Astrocyte (in vitro differentiated cells and primary cell): Measurements from ENCODE around the gene CCNI2. TPM values are rescaled to one million over a fixed set of nuclear protein-coding genes. Genes with fewer than 3 reads are reported as not detected.
A peak's percentile ranks its signal among the peaks of the same experiment; 100 is the strongest.

Source experiments
- DNase-seq: peaks from one replicate; pipeline ENCODE4 v3.0.0-alpha.2; 2010; ENCODE audit warnings: low read depth
- FAIRE-seq: peaks from 2 replicates; lab custom pipeline; 2011; peaks lifted over from hg19 to GRCh38; lab: Jason Lieb, UNC
- H2AFZ ChIP-seq: 2 replicates; pipeline ENCODE4 v1.6.0; 2012; ENCODE audit warnings: low read depth, low read length, inconsistent platforms
- H3K27ac ChIP-seq: 2 replicates; pipeline ENCODE4 v1.5.1; 2011; ENCODE audit warnings: low read depth, low read length, inconsistent platforms
- H3K27me3 ChIP-seq: 2 replicates; pipeline ENCODE4 v1.6.0; 2011; ENCODE audit warnings: low read length, inconsistent platforms; ENCODE audit not compliant: insufficient read depth
- H3K36me3 ChIP-seq: 2 replicates; pipeline ENCODE4 v1.5.1; 2011; ENCODE audit warnings: low read length, inconsistent platforms; ENCODE audit not compliant: insufficient read depth
- H3K4me1 ChIP-seq: 2 replicates; pipeline ENCODE4 v1.5.1; 2011; ENCODE audit warnings: low read length, inconsistent platforms; ENCODE audit not compliant: insufficient read depth
- H3K4me2 ChIP-seq: 2 replicates; pipeline ENCODE4 v1.6.0; 2012; ENCODE audit warnings: low read length, inconsistent platforms
- H3K4me3 ChIP-seq: 2 replicates; pipeline ENCODE4 v1.5.1; 2011; ENCODE audit warnings: low read depth, mild to moderate bottlenecking, low read length, inconsistent platforms; ENCODE audit not compliant: insufficient read depth
- H3K79me2 ChIP-seq: 2 replicates; pipeline ENCODE4 v1.6.0; 2012; ENCODE audit warnings: mild to moderate bottlenecking, low read length, inconsistent platforms; ENCODE audit not compliant: insufficient read depth
- H3K9ac ChIP-seq: 2 replicates; pipeline ENCODE4 v1.6.0; 2012; ENCODE audit warnings: mild to moderate bottlenecking, low read length, inconsistent platforms
- H3K9me3 ChIP-seq: 2 replicates; pipeline ENCODE4 v1.5.1; 2012; ENCODE audit warnings: low read depth, mild to moderate bottlenecking, low read length, inconsistent platforms; ENCODE audit not compliant: insufficient read depth
- H4K20me1 ChIP-seq: 2 replicates; pipeline ENCODE4 v1.6.0; 2012; ENCODE audit warnings: low read length, inconsistent platforms; ENCODE audit not compliant: insufficient read depth
- H3K27ac Mint-ChIP-seq: one replicate; pipeline ENCODE4 v1.8.0; 2021; ENCODE audit warnings: mild to moderate bottlenecking, mixed read lengths; ENCODE audit not compliant: unreplicated experiment
- H3K27me3 Mint-ChIP-seq: one replicate; pipeline ENCODE4 v1.8.0; 2021; ENCODE audit warnings: low read depth, mixed read lengths; ENCODE audit not compliant: unreplicated experiment
- H3K36me3 Mint-ChIP-seq: one replicate; pipeline ENCODE4 v1.8.0; 2021; ENCODE audit warnings: low read depth, mixed read lengths; ENCODE audit not compliant: unreplicated experiment
- H3K4me1 Mint-ChIP-seq: one replicate; pipeline ENCODE4 v1.8.0; 2021; ENCODE audit warnings: low read depth, mixed read lengths; ENCODE audit not compliant: unreplicated experiment
- H3K4me3 Mint-ChIP-seq: one replicate; pipeline ENCODE4 v1.8.0; 2021; ENCODE audit warnings: mild to moderate bottlenecking, moderate library complexity, mixed read lengths; ENCODE audit not compliant: unreplicated experiment
- H3K9me3 Mint-ChIP-seq: one replicate; pipeline ENCODE4 v1.8.0; 2021; ENCODE audit warnings: mild to moderate bottlenecking, mixed read lengths; ENCODE audit not compliant: unreplicated experiment
- EZH2 ChIP-seq: IDR thresholded peaks from 2 replicates; pipeline ENCODE4 v1.6.1; 2012; ENCODE audit warnings: mild to moderate bottlenecking, low read length, inconsistent platforms; ENCODE audit not compliant: insufficient read depth
- total RNA-seq: library from RNA; stranded (reverse); gene quantifications from 2 replicates; pipeline ENCODE4 v1.2.1, GENCODE V29; 2021
- TF ChIP-seq, protein P1 (sequence below): IDR thresholded peaks from 2 replicates; pipeline ENCODE4 v1.5.1; 2011; ENCODE audit warnings: low read depth, mild to moderate bottlenecking, inconsistent platforms, low read length, moderate library complexity; ENCODE audit not compliant: insufficient read depth

CCNI2 gene
- total RNA-seq, 1 donor from 2014 or later: 0.16 TPM

DNA sequence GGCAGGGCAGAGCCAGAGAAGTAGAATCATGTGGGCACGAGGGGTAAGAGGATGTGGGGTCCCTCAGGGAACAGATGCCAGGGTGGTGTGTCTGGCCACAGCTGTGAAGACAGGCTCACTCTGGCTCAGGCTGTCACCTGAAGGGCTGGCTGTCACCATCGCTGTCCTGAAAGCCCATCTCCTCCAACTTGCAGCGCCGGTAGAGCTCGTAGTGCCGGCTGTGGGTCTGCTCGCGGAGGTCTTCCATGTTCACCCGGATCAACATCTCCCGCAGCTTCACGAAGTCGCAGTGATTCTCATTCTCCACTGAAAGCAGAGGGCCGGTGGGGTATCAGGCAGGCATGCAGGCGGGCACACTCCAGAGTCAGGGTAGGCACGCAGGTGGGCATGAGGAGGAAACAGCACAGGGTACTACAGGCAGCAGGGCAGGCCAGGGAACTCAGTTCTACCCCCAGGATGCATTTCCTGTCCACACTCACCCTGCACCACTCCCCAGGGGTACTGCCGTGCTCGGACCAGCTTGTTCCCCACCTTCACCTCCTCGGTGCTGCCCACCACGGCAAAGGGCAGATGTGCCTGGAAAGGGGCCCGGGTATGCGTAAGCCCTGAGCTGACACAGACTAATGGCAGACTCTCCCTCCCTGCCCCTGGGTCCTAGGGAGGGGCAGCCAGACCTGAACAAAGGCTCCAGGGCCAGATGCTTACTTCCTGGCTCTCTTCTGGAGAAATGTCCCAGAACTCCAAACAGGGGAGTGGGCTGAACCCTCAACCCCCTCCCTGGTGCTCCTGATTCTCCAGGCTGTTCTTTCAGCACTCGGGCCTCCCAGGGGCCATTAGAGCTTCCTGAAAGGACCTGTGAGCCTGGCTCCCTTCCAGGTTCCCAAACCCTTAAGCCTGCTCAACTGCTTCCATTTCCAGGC, 14.4 kb downstream of the CCNI2 start:
- no peaks in the 10 kb centered on the region for H3K4me1 Mint-ChIP-seq
- Histone ChIP-seq H2AFZ (no peak overlapping the region), H3K27me3 (no peaks in the 10 kb centered on the region), H3K27ac (no peak overlapping the region), H3K9ac (no peak overlapping the region), H4K20me1 (peaks cover 14% of the 10 kb centered on the region), H3K79me2 (peaks cover 12% of the 10 kb centered on the region), H3K36me3 (peaks cover 21% of the 10 kb centered on the region), H3K4me2 (no peak overlapping the region), H3K4me1 (no peaks in the 10 kb centered on the region), H3K4me3 (no peak overlapping the region), H3K9me3 (no peaks in the 10 kb centered on the region)
- H3K9me3 Mint-ChIP-seq: no peaks in the 10 kb centered on the region
- no peaks in the 10 kb centered on the region for H3K27me3 Mint-ChIP-seq
- no peak for FAIRE-seq
- no peak for DNase-seq
- TF ChIP-seq EZH2: no peak
- TF ChIP-seq, protein P1, sequence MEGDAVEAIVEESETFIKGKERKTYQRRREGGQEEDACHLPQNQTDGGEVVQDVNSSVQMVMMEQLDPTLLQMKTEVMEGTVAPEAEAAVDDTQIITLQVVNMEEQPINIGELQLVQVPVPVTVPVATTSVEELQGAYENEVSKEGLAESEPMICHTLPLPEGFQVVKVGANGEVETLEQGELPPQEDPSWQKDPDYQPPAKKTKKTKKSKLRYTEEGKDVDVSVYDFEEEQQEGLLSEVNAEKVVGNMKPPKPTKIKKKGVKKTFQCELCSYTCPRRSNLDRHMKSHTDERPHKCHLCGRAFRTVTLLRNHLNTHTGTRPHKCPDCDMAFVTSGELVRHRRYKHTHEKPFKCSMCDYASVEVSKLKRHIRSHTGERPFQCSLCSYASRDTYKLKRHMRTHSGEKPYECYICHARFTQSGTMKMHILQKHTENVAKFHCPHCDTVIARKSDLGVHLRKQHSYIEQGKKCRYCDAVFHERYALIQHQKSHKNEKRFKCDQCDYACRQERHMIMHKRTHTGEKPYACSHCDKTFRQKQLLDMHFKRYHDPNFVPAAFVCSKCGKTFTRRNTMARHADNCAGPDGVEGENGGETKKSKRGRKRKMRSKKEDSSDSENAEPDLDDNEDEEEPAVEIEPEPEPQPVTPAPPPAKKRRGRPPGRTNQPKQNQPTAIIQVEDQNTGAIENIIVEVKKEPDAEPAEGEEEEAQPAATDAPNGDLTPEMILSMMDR: no peak
- peaks cover 43% of the 10 kb centered on the region for H3K36me3 Mint-ChIP-seq
- H3K27ac Mint-ChIP-seq: no peak overlapping the region
- no peak overlapping the region for H3K4me3 Mint-ChIP-seq

DNA sequence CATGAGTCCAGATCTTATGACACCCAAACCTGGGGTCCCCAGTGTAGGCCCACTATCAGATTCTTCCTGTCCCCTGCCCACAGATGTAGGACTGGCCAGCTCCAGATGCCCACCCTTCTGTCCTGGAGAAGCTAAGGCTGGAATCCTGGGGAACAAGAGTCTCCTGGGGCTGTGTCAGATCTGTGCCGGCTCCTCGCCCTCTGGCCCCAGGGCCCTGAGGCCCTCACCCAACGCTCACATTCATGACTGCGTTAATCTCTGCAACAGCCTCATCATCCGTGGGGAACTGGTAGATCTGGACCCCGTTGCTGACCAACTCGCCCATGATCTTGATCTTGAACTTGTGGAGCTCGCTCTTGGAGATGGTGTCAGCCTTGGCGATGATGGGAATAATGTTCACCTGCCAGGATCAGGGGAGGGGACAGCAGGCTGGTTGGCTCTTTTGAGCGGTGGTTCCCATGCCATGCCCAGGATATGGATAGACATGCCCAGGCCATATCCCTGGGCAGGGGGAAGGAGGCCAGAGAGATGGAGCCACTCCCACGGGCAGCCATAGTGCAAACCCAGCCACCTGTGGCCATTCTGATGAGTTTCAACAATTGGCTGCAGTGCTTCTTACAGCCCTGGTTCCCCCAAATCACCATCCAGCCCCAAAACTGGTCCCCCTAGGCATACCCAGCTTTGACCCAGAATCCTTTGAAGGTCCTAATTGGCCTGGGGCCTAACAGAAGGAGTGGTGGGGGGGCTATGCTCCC, 15.2 kb downstream of the CCNI2 start:
- H3K4me1 Mint-ChIP-seq: peaks cover 8% of the 10 kb centered on the region
- no peak overlapping the region for H3K27ac ChIP-seq
- H3K36me3 Mint-ChIP-seq: peaks cover 39% of the 10 kb centered on the region
- H3K9ac ChIP-seq: no peak overlapping the region
- peaks cover 23% of the 10 kb centered on the region for H4K20me1 ChIP-seq
- H3K4me2 ChIP-seq: no peak overlapping the region
- FAIRE-seq: no peak
- no peaks in the 10 kb centered on the region for H3K9me3 Mint-ChIP-seq
- no peaks in the 10 kb centered on the region for H3K27me3 Mint-ChIP-seq
- H3K4me1 ChIP-seq: peaks cover 3% of the 10 kb centered on the region
- TF ChIP-seq EZH2: no peak
- TF ChIP-seq, protein P1: no peak
- H3K79me2 ChIP-seq: peaks cover 19% of the 10 kb centered on the region
- H3K4me3 ChIP-seq: no peak overlapping the region
- H3K9me3 ChIP-seq: no peaks in the 10 kb centered on the region
- no peak overlapping the region for H2AFZ ChIP-seq
- H3K27ac Mint-ChIP-seq: peak overlapping the region; percentile 12
- no peaks in the 10 kb centered on the region for H3K27me3 ChIP-seq
- DNase-seq: no peak
- H3K4me3 Mint-ChIP-seq: no peak overlapping the region
- peaks cover 19% of the 10 kb centered on the region for H3K36me3 ChIP-seq
